NOMO-1 (cell line): ENCODE measurements around the gene SPTB.
"Not testable (repeated sequence)": the region's sequence is repeated elsewhere in the genome, so short reads cannot be mapped to it uniquely, and the experiment has no call there.

Experiments used
- DNase-seq, 2 experiments: peaks; one replicate each; lab custom pipeline; 2025; ENCODE audit not compliant: unreplicated experiment in 2 of 2; lab: John Stamatoyannopoulos, UW

SPTB gene

DNA sequence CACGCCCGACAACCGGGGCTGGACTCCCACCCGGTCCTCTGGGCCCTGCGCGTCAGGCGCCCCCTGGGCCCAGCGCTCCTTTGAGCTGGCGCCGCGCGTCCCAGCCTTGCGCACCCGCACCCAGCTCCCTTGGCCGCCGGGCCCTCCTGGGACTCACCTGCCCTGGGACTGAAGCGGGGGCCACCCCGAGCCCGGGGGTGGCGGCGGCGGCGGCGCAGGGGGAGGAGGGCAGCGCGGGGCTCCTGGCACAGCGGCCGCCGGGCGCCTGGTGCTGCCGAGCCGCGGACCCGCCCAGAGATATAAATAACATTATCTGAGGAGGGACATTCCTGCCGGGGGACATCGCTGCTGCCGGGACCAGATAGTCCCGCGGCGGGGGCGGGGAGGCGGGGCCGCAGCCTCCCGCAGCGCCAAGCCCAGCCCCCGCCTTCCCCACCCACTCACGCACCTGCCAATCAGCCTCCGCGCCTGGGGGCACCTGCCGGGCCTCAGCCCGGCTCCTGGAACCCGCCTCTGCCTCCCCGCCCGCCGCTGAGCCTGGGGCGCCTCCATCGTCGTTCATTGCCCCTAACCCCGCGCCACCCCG, at the start of gene SPTB:
TSS of gene SPTB (minus strand) at position 273 of the 586 bp plus-strand sequence. CDS start 56,813 bp downstream, outside the sequence.
- no peak for DNase-seq

- no peak for DNase-seq
Measured at GRCh38 chr14:64929014-64929359, 49.3 kb upstream of the SPTB start.

DNA sequence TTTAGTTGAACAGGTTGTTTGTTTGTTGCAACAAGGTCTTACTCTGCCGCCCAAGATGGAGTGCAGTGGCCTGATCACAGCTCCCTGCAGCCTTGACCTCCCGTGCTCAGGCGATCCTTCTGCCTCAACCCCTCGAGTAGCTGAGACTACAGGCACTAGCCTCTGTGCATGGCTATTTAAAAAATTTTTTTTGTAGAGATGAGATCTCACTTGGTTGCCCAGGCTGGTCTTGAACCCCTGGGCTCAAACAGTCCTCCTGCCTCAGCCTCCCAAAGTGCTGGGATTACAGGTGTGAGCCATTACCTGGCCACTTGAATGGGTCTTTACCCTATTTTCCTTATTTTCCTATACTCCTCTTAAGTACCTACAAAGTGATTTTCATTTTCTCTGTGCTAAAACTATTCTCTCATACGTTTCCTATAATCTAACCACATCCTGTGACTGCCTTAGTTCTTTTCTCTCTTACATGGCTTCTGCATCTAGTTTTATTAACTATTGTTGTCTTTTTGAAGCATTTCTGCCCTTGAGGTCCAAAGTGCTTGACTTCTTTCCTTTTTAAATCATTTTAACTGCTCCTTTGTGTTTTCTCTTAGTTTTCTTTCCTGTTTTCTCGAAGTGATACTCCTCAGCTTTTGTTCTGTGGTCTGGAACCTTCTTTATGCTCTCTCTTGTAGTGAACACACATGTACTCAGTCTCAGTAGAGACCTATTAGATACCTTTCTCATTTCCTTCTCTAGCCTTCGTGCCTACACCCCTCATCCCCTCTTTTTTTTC, 48.7 kb upstream of the SPTB start:
- no peak for DNase-seq

DNA sequence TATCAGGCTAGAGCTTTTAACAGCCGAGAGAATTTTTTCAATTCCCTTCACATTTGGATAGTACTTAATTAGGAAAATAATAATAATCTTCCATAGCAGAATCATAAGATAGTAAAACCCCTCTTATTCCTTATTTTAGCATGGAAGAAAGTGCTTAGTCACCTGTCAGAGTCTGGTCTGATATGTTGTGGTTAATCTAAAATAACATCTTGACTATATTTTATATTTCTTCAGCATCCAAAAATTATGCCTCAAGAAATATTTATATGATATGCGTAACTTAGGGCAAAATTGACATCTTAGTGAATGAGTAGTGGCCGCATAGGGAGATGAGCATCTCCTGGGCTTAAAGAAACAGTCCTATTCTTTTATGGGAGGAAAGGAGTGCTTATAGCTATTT, 47.3 kb upstream of the SPTB start:
- DNase-seq: no peak

DNA sequence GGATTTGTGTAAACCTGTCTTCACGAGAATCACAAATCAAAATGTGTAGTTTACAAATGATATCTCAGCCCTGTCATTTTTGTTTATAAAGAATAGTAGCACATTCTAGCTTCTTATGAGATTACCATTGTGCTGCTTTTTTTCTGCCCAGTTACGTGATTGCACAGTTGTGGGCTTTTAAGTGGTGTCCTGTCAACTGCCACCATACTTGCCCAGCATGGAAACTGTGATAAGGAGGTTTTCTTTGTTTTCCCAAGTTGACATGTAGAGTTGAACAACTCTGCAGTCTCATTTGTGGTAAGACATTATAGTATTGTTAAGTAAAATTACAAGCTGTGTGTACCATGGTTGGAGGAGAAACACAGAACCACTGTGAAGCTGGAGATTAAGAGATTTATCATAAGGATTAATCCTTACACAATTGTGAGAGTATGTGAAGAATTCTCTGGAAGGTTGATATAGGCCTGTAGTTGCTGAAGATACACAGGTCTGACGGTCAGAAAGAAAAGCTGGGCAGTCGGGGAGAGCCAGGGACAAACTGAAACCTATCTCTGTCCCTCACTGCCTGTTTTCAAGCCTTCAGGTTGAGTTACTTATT, 46.8 kb upstream of the SPTB start:
- DNase-seq: no peak

DNA sequence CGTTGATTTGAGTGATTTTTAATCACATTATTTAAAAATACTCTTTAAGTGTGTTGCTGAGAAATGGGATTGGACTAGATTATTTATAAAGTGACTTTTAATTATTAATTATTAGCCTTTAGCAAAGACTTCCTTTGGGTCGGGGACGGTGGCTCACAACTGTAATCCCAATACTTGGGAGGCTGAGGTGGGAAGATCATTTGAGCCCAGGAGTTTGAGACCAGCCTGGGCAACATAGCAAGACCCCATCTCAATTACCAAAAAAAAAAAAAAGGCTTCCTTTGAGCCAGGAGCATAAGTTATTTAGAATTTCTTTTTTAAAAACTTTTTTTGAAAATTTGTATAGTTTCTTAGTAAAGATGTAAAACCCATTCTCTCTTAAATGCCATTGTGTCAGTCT, 43.3 kb upstream of the SPTB start:
- DNase-seq: no peak

DNA sequence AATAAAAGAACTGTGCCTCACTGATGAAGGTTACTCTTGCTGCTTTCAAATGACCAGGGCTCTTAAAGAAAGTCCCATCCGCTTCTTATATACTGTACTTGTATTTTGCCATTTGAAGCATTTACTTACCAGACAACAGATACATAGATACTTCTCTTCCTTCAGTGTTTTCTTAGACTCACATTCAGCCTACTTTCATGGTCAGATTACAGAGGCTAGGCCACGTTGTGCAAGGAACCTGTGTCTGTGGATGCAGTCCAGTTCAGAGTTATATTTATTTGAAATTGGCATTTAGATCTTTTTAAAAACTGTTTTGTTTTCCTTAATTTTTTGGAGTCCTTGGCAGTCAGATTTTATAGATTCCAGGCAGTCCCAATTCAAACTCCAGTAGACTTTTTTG, 40.8 kb upstream of the SPTB start:
- DNase-seq: no peak

DNA sequence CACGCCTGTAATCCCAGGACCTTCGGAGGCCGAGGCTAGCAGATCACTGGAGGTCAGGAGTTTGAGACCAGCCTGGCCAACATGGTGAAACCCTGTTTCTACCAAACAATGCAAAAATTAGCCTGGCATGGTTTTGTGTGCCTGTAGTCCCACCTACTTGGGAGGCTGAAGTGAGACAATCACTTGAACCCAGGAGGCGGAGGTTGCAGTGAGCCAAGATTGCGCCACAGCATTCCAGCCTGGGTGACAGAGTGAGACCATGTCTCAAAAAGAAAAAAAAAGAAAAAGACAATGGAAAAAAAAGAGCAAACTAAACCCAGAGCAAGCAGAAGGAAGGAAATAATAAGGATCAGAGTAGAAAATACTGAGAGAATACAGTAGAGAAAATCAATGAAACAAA, 39.9 kb upstream of the SPTB start:
- DNase-seq: no peak

GRCh38 chr14:64919215-64919614, 39.5 kb upstream of the SPTB start:
- no peak for DNase-seq

- DNase-seq: no peak
Measured at GRCh38 chr14:64918216-64918615, 38.5 kb upstream of the SPTB start.

- peak; percentile 28 to 56 for DNase-seq
Measured at GRCh38 chr14:64915797-64916196, 36.1 kb upstream of the SPTB start.

GRCh38 chr14:64915029-64915424, 35.3 kb upstream of the SPTB start:
- DNase-seq: no peak

- DNase-seq: peak; percentile 92 to 94
Measured at GRCh38 chr14:64914237-64915028, 34.7 kb upstream of the SPTB start, which contains the start of gene CHURC1. Gene CHURC1, plus strand, starts transcription at chr14:64914455. Its CDS starts 41 bp downstream, at chr14:64914496.

- DNase-seq: not testable (repeated sequence)
Measured at GRCh38 chr14:64913477-64913876, 33.8 kb upstream of the SPTB start.

- DNase-seq: no peak
Measured at GRCh38 chr14:64912261-64912660, 32.6 kb upstream of the SPTB start.

GRCh38 chr14:64910847-64911495, 31.3 kb upstream of the SPTB start:
- DNase-seq: no peak

DNA sequence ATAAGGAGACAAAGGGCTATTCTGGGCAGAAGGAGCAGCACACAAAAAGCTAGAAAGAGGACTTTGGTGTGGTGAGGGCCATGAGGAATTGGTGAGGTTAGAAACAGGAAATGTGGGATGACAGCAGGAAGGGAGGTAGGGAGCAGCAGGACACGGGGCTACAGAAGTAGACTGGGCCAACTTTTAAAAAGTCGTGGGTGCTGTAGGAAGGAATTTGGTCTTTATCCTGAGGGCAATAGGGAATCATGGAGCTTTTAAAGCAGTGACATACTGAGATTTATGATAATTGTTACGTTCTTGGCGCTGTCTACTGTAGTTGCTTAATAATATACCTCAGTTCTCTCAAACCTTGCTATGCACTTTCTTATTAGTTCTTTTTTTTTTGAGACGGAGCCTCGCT, 26.3 kb upstream of the SPTB start:
- DNase-seq: no peak

DNA sequence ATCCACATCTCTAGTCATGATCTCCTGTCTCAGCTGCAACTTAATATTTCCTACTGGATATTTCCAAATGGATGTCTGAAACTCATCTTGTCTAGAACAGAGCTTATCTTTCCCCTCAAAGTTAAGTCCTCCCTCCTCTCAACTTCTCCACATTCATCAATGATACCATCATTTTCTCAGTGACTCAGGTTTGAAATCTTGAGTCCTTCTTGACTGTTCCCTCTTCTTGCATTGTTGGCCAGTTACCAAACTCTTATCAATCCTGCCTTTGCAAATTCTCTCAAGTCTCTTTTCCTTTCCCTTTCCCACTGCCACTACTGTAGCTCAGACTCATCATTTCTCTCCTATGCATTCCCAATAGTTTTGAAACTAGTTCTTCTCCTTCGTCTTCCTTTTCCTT, 20.3 kb upstream of the SPTB start:
- DNase-seq: no peak

DNA sequence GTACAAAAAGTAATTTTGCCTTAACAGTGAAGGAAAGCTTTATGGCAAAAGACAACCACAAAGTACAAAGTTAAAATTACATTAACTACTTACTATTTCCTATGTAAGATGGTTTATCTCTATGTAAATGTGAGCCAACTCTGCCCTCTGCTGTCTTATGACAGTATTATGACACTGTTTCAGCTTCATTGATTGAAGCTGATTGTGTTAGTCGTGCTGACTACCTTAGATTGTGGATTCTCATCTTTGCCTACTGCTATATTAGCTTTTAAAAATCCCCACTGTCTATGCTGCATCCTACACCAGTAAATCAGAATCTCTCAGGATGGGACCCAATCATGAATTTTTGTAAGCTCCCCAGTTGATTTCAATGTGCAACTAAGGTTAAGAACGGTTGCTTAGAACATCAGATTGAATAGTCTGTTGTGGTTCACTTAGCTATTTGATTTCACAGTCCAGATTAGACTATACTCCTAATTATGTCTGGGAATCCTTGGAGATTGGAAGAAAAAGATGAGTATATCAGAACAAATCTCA, 12.2 kb upstream of the SPTB start:
- peak in 1 of 2 experiments; percentile 68 for DNase-seq

- peak in 1 of 2 experiments; percentile 13 for DNase-seq
Measured at GRCh38 chr14:64891173-64891838, 11.6 kb upstream of the SPTB start.
